Ishikawa (cell line): Measurements from ENCODE around the gene NWD2.

ENCODE experiments used
- CEBPB ChIP-seq: IDR thresholded peaks from 2 replicates; pipeline ENCODE4 v1.6.1; 2012
- CREB1 ChIP-seq: IDR thresholded peaks from 2 replicates; pipeline ENCODE4 v1.6.1; 2012; ENCODE audit warnings: low read depth
- EGR1 ChIP-seq: IDR thresholded peaks from 2 replicates; pipeline ENCODE4 v1.6.1; 2012
- EP300 ChIP-seq: IDR thresholded peaks from 2 replicates; pipeline ENCODE4 v1.6.1; 2012; ENCODE audit warnings: borderline replicate concordance
- FOXM1 ChIP-seq: IDR thresholded peaks from 2 replicates; pipeline ENCODE4 v1.6.1; 2012; ENCODE audit warnings: low read depth, borderline replicate concordance
- MAX ChIP-seq: IDR thresholded peaks from 2 replicates; pipeline ENCODE4 v1.6.1; 2012
- NFIC ChIP-seq: IDR thresholded peaks from 2 replicates; pipeline ENCODE4 v1.6.1; 2012
- RAD21 ChIP-seq: IDR thresholded peaks from 2 replicates; pipeline ENCODE4 v1.6.1; 2012; ENCODE audit warnings: low read depth
- REST ChIP-seq: IDR thresholded peaks from 2 replicates; pipeline ENCODE4 v1.6.1; 2012; ENCODE audit warnings: low read depth, mild to moderate bottlenecking
- TAF1 ChIP-seq: IDR thresholded peaks from 2 replicates; pipeline ENCODE4 v1.6.1; 2012; ENCODE audit warnings: low read depth, mild to moderate bottlenecking
- TCF12 ChIP-seq: IDR thresholded peaks from 2 replicates; pipeline ENCODE4 v1.6.1; 2012; ENCODE audit warnings: low read depth
- TEAD4 ChIP-seq: IDR thresholded peaks from 2 replicates; pipeline ENCODE4 v1.6.1; 2012
- USF1 ChIP-seq: IDR thresholded peaks from 2 replicates; pipeline ENCODE4 v1.6.1; 2012
- YY1 ChIP-seq: IDR thresholded peaks from 2 replicates; pipeline ENCODE4 v1.6.1; 2012; ENCODE audit warnings: low read depth
- ZBTB7A ChIP-seq: IDR thresholded peaks from 2 replicates; pipeline ENCODE4 v1.6.1; 2012; ENCODE audit warnings: low read depth

Gene NWD2

GRCh38 chr4:37473807-37474206 lies 229.3 kb downstream of the NWD2 start:
- TF ChIP-seq CREB1 (no peak), YY1 (no peak), TCF12 (no peak), TAF1 (no peak), EP300 (no peak), RAD21 (no peak), NFIC (no peak), TEAD4 (no peak), EGR1 (no peak), CEBPB (no peak), ZBTB7A (no peak), REST (no peak), MAX (no peak), USF1 (no peak), FOXM1 (no peak)

GRCh38 chr4:37475087-37475486 lies 230.5 kb downstream of the NWD2 start:
- TF ChIP-seq EP300 (no peak), CREB1 (no peak), REST (no peak), EGR1 (no peak), CEBPB (no peak), TCF12 (no peak), MAX (no peak), TAF1 (no peak), USF1 (no peak), YY1 (no peak), TEAD4 (no peak), FOXM1 (no peak), ZBTB7A (no peak), NFIC (no peak), RAD21 (no peak)

- TF ChIP-seq CREB1 (no peak), RAD21 (no peak), TAF1 (no peak), ZBTB7A (no peak), TEAD4 (no peak), EP300 (no peak), EGR1 (no peak), MAX (no peak), TCF12 (no peak), NFIC (no peak), YY1 (no peak), CEBPB (no peak), FOXM1 (no peak), USF1 (no peak), REST (no peak)
Measured at GRCh38 chr4:37475776-37476175, 231.2 kb downstream of the NWD2 start.

- TF ChIP-seq TEAD4 (no peak), USF1 (no peak), EGR1 (no peak), CREB1 (no peak), MAX (no peak), CEBPB (no peak), REST (no peak), TAF1 (no peak), ZBTB7A (no peak), EP300 (no peak), NFIC (no peak), FOXM1 (no peak), YY1 (no peak), RAD21 (no peak), TCF12 (no peak)
Measured at GRCh38 chr4:37476256-37476655, 231.7 kb downstream of the NWD2 start.
